ENCODE results near the gene DENND2A.
"Not testable (repeated sequence)": the region's sequence is repeated elsewhere in the genome, so short reads cannot be mapped to it uniquely, and the experiment has no call there.

The DENND2A gene

DNA sequence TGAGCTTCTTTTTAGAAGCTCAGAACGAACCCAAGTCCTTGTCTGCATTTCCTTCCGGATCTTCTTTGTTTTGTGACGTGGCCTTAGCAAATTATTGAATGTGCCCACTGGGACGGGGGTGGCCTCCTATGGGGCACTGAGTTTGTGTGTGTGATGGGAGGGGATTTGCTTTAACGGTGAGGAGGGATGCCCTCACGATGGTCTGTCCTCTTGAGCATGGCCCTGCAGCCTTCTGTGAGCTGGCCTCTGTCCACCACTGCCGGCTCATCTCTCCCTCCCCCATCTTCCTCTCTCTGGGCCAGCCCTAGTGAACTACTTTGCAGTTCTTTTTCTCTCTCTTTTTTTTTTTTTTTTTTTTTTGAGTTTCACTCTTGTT, 98.4 kb downstream of the DENND2A start:
- no peak for DNase-seq

DNA sequence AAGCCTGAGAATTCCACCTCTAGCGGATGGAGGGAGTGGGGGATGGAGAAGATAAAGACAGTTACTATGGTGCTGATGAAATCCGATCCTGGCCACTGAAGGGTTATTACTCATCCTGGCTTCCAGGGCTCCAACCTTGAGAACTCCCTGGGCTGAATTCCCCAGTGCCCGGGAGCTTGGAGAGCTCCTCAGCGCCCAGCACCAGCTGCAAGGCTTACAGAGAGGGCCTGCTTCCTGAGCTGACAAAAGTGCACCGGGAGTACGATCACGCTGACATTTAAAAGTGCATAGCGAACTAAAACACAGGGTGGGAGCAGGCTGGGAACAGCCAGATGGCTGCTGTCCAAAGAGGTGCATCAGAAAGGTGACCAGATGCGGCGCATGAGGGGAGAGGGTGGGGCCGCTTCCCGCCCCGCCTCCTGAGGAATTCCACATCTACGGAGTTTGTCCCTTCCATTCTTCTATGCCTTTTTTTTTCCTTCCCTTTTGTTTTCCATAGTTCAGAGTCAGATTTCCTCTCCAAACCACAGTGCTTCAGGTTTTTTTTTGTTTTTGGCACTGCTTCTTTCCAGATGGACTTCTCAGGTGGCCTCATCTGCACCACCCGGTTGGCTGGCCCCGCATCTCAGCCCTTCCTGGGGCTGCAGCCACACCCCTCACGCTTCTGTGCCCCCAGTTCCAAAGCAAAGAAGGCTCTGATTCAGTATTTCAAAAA, 98.9 kb downstream of the DENND2A start:
- DNase-seq, result no peak

DNA sequence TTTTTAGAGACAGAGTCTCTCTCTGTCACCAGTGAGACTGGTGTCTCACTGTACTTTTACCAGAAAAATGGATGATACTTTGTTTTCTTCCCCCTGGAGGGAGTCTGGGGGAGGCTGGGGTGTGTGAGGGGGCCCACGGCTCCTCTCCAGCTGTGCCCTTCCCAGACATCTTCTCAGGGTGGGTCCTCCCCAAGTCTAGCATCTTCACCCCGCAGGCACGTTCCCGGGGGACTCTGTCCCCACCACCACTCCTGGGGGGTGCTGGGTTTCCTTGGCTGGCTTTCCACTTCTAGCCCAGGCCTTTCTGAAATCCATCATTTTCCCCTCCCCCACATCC, 99.5 kb downstream of the DENND2A start:
- no peak for DNase-seq

DNA sequence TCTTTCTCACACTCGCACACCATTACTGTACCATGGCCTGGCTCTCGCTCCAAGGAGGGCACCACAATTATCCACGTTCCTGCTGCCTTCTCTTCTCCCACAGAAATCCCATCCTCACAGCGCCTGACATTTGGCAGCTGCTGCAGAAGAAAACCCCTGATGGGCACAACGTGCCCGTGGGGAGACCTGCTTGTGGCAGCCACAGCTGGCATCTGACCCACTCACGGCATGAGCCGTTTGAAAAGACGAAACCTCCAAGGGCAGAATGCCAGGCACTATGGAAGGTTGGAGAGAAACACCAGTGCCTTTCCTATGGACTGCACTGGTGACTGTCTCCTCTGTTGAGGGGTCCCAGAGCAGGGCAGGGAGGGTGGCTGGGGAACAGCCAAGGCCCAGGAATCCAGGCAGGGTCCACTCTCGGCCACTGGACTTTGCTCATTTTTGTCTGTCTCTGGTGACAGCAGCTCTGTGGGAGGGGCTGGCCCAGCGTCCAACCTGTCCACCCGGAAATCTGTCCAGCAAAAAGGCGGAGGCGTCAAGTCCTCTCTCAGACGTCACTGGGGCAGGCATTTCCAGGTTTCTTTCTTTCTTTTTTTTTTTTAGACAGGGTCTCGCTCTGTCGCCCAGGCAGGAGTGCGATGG, 100.4 kb downstream of the DENND2A start:
- DNase-seq, result no peak

DNA sequence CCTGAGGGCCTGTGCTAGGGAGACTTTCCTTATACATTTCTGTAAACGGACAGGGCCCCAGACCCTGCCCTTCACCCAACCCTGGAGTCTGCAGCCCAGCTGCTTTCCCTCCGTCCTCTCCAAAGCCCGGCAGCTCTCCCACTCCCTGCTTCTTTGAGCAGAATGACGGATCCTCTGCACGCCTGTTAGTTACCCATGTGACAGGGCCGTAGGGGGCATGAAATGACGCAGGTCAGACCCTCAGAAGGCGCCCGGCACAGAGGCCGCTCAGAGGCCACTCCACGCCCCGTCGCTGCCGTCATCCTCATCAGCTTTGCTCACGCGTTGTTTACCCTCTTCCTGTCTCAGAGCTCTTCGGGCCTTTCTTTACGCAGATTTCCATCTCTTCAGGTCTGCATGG, 101.2 kb downstream of the DENND2A start:
- no peak for DNase-seq

DNA sequence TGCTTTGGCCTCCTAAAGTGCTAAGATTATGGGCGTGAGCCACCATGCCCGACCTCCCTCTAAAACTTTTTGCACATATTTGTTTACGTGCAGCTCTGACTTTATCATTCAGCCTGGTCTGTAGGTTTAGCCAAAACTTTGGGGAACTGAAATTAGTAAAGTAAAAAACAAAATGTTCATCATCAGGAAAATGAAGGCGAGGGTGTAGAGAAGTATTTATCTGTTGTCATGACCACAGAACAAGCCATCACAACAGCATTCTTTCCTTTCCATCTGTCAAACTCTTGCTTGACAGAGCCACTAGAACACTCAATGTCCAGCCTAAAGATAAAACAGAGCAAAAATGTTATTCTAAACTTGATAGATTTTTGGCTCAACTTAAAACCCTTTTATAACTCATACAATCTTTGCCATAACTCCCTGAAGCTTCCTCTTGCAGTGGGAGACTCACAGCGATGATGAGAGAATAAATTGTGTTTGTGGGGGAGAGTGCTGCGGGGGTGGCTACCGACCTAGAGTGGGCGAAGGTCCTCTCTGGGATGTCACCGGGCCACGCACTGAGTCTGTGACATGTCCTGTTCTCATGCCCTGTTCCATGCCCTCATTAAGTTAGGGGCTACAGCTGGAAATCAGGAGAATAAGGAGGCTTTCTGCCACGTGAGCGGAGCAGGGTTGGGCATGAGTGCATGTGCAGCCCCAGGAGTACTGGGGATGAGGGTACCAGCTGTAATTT, 102.7 kb downstream of the DENND2A start:
- DNase-seq, result no peak

DNA sequence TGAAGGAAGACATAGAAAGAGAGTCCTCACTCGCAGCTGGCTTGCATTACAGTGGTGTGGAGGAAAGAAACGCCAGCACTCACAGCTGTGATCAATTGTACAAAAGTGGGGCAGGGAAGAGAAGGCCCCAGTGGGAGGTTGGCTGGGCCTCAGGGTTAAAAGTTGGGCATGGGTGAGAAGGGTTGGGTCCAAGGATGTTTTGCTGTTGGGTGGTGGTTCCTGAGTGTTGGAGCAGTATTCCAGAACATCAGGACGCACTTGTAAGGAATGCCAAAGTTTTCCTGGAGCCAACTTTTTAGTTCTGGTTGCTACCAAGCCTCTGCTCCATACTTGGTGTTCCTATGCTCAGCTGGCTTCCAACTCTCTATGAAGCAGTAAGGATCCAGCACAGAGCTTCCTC, 105.9 kb downstream of the DENND2A start:
- no peak for DNase-seq

DNA sequence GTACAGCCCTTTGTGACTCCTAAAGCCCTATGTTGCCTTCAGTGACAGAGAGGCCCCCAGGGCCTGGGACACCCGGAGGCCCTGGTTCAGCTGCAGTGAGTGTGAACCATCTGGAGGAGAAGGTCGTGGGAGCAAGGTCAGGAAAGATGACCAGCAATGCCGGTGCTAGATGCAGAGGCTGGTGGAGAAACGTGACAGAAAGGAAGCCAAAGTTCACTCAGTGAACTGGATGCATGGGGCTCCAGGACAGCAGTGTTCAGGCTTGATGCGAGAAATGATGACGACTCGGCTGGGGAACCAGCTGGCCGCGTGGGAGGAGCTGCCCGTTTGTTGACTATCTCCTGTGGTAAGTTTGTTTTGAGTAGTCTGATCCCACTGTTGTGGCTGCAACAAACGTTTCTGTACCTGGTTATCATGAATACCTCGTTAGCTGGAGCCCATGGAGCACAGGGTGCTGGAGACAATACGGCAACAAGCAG, 107.2 kb downstream of the DENND2A start:
- no peak for DNase-seq

DNA sequence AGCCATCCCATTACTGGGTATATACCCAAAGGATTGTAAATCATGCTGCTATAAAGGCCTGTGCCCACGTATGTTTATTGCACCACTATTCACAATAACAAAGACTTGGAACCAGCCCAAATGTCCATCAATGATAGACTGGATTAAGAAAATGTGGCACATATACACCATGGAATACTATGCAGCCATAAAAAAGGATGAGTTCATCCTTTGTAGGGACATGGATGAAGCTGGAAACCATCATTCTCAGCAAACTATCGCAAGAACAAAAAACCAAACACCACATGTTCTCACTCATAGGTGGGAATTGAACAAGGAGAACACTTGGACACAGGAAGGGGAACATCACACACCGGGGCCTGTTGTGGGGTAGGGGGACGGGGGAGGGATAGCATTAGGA, 111.2 kb downstream of the DENND2A start:
- DNase-seq, result not testable (repeated sequence)

DNA sequence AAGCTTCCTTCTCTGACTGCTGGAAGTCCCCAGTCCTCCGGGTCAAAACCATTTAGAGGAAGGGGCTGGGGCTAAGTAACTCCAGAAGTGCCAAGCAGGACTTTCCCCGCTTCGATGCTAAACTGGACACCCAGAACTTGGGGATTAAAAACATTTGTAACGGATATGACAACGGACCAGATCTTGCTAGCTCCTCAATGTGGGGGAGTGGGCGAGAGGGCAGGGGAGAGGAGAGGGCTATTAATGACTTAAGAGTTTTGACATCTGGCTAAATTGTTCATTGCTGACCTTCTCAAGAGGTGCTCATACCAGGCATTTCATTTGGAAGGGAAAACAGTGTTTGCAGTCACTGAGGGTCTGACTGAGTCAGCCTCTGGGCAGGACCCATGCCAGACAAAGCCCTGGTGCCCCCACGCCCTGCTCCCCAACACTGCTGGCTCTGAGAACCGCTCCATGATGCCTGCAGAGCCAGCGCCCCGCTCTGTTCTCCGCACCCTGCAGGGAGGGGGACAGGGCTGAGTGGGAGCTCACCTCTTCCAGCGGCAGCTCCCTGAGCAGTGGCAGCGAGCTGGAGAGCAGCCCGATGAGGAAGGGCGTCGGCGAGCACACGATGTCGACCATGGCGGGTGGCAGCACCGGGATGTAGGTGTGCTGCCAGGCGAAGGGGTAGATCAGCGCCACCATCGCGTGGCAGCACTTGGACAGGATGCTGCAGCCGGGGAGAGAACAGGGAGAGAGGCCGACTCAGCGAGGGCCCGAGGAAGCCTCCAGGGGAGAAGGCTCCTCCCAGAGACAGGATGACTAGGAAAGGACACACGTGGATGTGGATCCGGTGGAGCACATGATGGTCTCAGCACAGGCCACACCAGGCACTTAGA, 113.6 kb downstream of the DENND2A start:
- no peak for DNase-seq

DNA sequence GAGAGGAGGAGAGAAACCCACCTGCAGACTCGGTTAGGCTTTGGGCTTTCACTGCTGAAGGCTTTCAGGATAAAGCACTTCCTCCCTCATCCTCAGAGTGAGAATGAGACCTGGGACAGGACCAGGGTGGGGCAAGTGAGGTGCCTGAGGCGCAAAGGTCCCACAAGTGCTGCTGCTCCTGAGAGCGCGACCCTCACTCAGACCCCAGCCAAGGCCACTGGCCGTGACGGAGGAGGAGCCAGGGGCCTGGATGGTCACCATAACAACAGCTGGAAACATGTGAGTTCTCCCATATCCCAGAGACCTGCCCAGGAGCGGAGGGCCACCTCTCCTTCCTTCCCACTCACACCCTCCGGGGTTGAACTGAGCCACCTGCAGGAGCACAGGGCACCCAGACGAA, 114.4 kb downstream of the DENND2A start:
- DNase-seq, result no peak

DNA sequence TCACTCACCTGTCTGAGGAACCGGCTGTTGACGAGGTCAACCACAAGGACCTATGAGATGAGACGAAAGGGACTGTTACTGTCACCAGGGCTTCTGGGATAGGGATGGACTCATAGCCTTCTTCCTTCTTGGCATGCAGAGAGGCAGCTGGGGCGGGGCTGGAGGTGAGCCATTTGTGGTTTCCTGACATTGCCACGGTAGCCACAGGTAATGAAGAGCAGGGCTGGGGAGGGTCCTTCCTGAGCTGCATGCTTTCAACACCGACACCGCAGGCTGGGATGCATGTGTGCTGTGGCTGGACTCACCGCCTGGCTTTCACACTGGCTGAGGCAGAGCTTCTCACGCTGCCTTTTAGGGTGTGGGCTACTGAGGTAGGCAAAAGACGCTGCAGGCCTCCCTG, 114.9 kb downstream of the DENND2A start:
- DNase-seq, result peak; percentile 30

DNA sequence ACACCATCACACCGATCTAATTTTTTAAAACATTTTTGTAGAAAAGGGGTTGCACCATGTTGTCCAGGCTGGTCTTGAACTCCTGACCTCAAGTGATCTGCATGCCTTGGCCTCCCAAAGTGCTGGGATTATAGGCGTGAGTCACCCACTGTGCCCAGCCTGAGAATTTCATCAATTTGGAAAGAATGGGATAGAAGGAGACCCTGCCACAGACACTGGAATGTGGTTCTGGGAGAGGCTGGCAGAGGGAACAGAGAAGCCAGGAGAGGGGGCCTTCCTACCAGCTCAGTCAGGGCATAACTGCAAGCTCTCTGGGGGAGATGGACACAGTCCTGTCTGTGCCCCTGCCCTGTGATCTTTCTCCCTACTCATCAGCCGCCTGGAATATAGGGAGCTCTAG, 119.2 kb downstream of the DENND2A start:
- DNase-seq, result no peak

DNA sequence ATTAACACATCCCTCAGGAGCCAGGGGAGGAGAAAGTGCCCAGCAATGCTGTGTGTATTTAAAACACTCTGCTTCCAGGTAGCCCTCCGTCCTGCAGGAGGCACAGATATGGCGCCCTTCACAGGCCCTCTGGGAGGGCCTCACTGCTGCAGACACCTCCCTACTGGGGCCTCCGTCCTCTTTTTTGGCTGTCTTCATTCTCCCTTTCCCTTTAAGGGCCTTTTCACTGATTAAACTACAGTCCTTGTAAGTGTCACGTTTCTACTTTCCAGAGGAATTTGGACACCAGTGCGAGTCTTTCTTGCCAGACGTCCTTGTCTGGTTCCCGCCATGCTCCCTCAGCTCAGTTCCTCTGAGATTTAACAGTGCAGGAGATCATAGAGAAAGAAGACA, 121.6 kb downstream of the DENND2A start:
- DNase-seq, result no peak

DNA sequence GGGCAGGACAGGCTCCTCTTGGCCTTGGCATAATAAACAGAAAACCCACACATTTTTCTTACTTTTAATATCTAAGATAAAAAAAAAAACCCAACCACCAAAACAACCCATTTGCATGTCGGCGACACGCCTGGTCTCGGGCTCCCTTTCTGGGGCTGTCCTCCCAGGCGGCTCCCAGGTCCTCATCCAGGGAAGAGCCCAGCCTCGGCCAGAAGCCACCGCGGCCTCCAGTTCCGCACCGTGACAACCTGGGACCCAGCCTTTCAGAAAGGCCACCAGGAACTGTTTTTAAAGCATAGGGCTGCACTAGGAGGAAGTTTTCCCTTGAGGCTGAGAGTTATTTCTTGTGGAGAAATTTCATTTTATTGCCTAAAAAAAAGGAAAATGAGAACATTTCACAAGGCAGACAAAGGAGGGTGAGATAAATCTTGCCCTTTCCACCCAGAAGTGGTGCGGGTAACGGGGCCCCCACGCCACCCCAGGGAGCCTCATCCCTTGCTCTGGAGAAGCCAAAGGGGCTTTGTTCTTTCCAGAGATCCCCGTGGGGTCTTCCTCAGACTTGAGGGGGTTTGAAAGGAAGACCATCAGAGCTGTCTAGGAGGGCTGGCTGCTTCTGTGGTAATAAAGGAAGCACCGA, 122.1 kb downstream of the DENND2A start:
- DNase-seq, result no peak

DNA sequence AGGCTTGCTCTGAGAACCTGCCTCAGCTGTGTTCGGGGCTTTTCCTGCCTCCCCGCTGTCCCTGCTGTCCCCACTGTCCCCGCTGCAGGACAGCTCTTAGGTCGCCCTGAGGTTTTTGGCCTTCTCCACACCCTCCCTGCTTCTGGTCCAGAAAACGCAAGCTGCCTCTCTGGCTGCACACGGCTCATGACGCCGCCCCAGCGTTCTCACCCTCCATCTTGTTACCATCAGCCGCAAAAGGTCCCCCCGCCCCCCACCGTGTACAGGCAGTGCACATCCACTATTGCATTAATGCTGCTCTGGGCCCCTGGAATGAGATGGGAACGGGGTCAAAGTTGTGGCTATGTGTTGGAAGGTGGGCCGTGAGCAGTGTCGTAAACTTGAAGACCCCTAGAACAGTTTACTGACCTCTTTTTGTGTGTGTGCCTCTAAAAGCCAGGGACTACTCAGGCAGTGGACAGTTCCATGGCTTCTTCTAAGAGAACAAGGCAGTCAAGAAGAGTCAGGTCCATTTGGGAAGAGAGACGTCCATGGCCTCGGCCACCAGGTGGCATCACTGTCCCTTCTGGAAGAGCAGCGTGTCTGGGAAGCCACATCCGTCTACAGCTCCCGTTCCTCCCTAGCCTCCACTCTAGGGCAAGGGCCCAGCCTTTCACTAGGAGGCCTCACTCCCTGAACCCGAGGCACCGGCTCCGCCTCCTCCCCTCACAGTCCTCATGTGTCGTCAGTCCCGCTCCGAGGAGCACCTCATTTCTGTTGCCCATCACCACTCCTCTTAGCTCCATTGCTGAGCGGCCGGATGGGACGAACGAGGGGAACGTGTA, 122.9 kb downstream of the DENND2A start:
- peak; percentile 77 for DNase-seq

DNA sequence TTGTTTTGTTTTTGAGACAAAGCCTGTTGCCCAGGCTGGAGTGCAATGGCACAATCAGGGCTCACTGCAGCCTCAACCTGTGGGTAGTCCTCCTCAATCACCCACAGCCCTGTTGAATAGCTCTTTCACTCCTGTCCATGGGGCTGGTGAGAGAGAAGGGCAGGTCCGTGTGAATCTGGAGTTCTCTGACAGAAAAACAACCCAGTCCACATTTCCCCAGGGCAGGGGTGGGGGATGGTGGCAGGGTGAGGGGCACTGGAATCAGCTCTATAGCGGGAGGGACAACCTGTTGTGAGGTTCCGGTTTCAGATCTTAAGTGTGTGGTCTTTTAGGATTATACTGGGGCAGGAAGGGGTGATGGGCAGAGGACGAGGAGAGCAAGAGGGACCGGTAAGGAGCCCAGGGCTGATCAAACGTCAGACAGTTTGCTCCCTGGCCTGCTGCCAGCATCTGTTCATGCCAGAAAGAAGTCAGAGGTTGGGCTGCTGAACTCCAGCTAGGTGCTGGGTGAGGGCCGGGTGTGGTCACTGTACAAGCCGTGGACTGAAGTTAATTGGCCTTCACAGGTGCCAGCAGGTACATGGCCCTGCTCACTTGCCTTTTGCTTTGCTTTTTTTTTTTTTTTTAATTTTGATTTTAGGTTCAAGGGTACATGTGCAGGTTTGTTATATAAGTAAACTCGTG, 128.2 kb downstream of the DENND2A start:
- no peak for DNase-seq

DNA sequence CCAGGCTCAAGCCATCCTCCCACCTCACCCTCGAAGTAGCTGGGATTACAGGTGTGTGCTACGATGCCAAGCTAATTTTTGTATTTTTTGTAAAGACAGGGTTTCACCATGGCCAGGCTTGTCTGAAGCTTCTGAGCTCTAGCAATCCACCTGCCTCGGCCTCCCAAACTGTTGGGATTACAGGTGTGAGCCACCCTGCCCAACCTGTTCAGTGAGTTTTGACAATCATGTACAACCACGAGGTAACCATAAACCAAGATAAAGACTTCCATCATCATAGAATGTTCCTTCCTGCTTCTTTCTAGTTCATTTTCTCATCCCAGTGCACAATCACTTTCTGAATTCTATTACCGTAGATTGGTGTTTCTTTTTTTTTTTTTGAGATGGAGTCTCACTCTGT, 130.8 kb downstream of the DENND2A start:
- no peak for DNase-seq

DNA sequence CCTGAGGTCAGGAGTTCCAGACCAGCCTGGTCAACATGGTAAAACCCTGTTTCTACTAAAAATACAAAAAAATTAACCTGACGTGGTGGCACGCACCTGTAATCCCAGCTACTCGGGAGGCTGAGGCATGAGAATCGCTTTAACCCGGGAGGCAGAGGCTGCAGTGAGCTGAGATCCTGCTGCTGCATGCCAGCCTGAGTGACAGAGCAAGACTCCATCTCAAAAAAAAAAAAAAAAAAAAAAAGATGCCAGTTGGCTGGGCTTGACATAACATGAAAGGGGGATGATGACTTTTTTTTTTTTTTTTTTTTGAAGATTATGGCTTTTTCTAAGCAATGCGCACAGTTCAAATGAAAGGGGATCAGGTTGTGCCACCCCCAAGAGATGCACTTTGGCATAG, 133.1 kb downstream of the DENND2A start:
- not testable (repeated sequence) for DNase-seq

DNA sequence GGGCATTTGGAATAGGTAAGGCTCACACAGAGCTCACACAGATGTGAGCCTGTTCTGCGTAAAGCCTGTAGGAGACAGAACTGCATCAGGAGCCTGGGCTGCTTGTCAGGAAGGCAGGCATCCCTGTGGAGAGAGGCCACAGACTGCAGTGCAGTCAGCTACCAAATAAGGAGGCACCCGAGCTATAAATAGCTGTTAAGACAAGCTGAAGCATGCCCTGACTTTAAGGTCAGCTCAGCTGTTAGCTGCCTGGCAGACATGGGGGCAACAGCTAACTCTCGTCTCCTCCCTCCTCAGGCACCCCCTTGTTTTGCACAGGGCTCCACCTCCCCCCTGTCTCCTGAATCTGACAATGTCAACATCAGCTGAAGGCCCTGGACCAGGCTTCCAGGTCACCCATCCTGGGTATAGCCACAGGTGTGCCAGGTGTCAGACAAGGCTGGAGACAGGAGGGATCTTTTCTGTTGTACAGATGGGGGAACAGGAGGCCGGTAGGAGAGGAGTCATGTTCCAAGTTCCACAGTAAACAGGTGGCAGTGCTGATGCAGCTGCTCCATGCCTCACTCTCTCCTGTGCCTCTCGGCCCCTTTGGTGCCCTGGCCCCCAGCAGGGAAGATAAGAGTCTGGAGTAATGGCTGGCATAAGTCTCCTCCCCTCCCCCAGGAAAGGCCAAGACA, 133.7 kb downstream of the DENND2A start:
- DNase-seq, result no peak

DNA sequence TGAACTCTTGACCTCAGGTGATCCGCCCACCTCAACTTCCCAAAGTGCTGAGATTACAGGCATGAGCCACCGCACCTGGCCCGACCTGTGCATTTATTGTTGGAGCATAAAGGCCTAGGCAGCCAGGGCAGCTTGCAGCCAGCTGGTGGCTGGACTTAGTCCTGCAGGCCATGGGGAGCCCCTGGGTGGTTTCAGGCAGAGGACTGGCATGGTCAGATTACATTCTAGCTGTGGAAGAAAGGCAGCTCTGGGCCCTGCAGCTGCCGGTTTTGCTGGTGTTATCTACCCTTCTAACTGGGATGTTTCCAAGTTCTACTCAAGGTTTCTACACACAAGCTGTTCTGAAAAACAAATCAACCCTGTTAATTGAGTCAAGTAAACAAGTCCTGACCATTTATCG, 138.6 kb downstream of the DENND2A start:
- DNase-seq, result no peak
